ENCODE data around the gene CRELD2.

DNA sequence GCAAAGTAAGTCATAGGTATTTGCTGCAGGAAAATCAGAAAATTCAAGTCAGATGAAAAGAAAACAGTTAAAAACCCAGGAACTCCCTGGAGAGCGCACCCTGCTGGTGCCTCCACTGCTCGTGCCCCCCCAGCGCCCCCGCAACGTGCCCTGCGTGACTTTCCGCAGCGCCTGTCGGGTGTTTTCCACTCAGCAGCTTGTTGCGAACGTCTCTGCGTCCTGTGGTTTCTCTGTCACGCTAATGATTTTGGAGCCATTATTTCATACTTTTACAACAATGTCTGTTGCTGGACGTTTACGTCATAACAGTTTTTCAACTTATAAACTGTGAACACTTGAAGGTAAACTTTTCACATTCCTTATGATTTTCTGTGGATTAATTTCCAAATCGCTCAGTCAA lies 5.0 kb downstream of the CRELD2 start:
- TF ChIP-seq POLR2AphosphoS5 (IDR thresholded peaks at IDR 0.05; ENCODE audit: borderline replicate concordance, low read depth, low read length): peak; percentile 59; the same call in 1 of the 2 replicates
- no peak for TF ChIP-seq EZH2 (IDR thresholded peaks at IDR 0.05)
- TF ChIP-seq FOXP2 (optimal IDR thresholded peaks at IDR 0.05; ENCODE audit: control extremely low read depth, extremely low read length, insufficient read depth): peak; percentile 38

All from SK-N-MC (cell line).